HG02763 (cell line): Measurements from ENCODE around the gene TMIGD2.

ENCODE experiments used
- ATAC-seq: cut with Tn5 transposase; IDR thresholded peaks from one replicate; pipeline ENCODE4 v1.9.1; 2021; ENCODE audit warnings: mild to moderate bottlenecking, moderate library complexity; ENCODE audit not compliant: unreplicated experiment

Gene TMIGD2

DNA sequence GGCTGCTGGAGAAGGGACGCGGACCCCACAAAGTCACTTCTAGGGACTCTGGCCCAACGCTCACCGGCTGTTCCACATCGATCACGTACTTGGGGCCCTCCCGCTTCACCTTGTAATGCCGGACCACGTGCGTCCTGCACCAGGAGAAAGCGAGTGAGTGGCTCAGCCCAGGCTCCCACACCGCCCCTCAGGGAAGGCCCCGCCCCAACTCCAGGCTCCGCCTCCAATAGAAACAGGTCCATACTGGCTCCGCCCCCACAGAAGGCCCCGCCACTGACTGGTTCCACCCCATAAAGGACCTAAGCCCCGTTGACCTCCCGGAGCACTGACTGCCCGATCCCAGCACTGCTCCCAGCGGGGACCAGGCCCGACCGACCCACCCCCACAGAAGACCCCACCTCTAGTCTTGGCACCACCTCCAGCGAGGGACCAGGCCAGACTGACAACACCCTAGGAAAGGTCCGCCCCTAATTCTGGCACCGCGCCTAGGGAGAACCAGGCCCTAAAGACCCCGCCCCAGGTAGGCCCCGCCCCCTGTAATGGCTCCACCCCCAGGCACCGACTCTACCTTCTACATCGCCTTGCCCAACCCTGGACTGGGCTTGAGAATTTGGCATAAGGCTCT, 25.2 kb upstream of the TMIGD2 start:
- ATAC-seq = no peak

DNA sequence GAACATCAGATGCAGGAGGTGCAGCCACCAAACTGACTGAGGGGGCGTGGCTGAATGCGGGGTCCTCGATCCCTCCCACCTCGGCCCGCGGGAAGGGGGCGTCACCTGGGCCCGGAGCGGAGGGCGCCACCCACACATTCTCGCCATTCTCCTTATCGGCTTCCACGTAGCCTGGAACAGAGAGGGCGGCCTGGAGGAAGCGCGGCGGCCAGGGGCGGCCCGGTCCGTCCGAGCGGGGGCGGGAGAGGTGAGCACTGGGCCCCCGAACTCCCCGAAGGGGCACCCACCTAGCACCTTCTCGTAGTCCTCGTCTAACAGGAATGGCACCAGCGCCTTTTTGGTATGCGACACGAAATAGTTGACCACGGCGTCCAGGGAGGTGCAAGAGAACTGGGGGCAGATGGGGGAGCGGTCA, 24.7 kb upstream of the TMIGD2 start:
- no peak for ATAC-seq

DNA sequence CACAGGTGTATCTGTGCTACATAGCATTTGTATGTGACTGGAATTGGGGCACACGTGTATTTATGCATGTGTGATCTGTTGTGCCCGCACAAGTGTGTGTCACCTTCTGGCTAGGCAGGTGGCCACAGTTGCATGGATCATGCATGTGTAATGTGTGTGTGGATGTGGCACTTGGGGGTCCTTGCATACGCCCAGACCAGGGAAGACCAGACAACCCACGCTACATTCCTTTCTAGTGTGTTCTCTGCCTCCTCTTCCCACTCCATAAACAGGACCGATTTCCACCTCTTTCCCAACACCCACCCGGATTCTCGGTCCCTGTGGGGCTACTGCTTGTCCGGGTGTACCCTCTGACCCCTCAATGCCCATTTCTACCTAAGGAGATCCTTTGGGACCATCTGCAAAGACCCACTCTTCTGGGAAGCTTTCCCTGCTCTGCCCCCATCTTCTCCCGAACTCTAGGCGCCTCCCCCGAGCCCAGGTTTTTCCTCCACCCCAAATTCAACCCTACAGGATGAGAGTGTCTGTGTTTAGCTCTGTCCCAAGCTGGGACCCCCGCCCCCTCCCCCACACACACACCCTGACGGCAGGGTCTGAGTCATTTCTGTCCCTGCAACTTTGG, 24.1 kb upstream of the TMIGD2 start:
- no peak for ATAC-seq

DNA sequence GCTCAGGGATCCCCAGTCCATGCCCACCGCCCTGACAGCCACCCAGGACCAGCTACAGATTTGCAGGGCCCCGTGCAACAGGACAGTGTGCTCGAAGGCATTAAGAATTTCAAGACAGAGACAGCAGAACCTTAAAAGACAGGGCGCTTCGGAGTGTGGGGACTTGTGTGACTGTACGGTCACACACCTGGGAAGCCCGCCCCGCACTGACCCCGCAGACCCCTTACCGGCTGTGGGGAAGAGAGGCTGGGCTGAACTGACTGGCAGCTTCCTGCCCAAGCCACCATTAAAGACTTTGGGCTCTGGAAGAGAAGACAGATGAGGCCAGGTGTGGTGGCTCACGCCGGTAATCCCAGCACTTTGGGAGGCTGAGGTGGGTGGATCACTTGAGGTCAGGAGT, 22.0 kb upstream of the TMIGD2 start:
- ATAC-seq = no peak

DNA sequence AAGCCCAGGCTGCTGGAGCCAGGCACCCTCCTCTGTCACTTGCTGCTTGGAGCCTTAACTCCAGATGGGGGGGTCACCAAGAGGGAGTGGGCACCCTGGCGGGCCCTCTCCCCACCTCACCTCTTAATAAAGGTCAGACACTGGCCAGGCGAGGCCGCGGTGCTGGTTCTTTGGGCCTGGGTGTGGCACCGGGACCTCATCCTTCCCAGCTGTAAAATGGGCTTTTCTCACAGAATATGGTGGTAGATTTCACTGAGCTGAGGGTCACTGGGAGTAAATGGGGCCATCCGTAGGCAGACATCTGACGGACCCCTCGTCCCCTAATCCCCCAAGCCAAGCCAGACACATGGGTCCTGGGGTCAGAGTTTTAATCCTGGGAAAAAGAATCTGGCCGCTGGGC, 21.5 kb upstream of the TMIGD2 start:
- no peak for ATAC-seq

DNA sequence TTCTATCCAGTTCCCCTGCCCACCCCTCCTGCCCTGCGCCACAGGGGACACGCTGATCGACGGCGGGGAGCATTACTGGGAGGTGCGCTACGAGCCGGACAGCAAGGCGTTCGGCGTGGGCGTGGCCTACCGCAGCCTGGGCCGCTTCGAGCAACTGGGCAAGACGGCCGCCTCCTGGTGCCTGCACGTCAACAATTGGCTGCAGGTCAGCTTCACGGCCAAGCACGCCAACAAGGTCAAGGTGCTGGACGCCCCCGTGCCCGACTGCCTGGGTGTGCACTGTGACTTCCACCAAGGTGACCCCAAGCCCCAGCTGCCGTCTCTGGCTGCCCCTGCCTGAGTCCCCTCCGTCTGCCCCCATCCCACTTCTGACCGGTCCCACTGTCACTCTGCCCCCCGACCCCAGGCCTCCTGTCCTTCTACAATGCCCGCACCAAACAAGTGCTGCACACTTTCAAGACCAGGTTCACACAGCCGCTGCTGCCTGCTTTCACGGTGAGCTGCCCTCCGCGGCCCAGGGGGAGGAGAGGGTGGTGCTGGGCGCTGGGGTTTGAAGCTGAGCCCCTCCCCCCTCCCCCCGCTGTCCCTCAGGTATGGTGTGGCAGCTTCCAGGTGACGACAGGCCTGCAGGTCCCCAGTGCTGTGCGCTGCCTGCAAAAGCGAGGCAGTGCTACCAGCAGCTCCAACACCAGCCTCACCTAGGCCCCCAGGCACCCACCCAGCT, 20.9 kb upstream of the TMIGD2 start:
- ATAC-seq = no peak

DNA sequence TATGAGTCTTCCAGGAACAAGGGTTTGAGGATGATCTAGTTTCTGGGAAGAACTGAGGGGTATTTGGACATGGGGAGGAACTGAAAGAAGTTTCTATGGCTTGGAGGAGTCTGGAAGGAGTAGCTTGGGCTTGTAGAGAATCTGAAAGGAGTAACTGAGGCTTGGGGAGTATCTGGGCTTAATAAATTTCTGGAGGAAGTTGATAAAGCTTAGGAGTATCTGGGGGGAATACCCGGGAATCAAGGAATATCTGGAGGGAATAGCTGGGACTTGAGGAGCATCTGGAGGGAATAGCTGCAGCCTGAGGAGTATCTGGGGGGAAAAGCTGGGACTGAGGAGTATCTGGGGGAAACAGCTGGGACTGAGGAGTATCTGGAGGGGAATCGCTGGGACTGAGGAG, 18.2 kb upstream of the TMIGD2 start:
- ATAC-seq = no peak

DNA sequence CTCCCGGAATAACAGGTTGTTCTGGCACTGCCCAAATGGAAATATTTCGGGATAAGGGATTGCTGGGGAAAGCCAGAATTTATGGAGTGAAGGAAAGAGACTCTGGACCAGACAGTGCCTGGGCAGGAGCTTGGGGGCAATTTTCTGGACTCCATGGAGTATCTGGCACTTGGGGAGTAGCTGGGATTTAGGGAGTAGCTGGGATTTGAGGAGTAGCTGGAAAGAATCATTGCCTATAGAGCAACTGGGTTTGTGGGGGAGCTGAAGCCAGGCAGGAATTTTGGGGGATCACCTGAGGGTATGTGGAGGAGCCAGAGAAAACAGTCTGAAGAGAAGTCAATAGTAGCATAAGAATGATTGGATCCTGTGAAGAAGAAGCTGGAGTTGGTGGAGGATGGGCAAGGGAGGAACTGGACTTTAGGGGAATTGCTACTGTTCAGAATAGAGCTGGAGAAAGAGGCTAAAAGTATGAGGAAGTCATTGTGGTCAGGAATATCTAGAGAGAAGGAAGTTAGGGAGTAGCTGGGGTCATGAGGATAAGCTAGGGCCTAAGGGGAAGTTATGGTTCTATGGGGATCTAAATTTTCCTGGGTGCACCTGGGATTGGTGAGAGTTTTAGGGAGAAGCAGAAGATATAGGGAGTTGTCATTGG, 17.0 kb upstream of the TMIGD2 start:
- no peak for ATAC-seq

DNA sequence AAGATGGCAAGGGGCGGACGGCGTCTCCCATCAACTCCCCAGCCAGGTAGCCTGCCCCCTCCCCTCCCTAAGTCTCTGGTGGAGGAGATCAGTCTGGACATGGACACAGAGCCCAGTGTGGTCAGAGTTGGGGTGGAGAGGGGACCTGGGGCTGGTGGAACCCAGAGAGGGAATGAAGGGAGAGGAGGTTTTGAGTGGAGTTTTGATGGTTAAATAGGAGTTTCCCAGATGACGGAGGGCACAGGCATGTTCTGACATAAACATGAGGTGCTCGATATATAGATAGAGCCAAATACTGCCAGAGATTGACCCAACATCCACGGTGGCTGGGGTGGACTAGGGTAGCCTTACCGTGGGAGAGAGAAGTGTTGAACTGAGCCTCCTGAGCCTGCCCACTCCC, 16.3 kb upstream of the TMIGD2 start:
- ATAC-seq = no peak

DNA sequence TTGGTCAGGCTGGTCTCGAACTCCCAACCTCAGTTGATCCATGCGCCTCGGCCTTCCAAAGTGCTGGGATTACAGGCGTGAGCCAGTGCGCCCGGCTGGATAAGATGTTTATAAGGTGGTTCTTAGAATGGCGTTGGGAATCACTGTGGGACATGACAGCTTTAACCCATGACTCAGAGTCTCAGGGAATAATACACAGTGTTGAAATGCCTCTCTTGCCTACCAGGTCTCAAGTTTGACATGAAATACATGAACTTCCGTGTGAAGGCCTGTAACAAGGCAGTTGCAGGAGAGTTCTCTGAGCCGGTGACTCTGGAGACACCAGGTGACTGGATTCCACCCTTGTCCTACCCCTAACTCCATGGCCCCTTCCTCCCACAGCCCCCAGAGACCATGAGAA, 14.8 kb upstream of the TMIGD2 start:
- ATAC-seq = no peak

DNA sequence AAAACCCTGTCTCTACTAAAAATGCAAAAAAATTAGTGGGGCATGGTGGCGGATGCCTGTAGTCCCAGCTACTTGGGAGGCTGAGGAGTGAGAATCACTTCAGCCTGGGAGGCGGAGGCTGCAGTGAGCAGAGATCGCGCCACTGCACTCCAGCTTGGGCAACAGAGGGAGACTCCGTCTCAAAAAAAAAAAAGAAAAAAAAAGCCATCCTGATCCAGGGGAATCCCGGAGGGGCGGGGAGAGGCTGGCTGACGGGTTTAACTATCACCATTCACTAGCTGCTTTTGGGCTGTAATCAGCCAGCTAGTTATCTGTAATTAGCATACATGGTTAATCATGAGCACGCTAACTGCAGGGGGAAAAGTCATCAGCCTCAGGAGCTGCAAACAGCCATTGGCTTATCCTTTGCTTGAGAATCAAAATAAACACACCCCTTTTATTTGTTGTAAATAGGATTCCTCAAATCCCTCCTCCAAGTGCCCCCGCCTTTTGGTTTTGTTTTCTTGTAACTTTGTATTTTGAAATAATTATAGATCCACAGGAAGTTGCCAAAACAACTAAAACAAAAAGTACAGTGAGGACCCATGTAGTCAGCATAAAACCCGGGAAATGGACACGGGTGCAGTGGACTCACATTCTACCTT, 11.8 kb upstream of the TMIGD2 start:
- ATAC-seq = no peak

DNA sequence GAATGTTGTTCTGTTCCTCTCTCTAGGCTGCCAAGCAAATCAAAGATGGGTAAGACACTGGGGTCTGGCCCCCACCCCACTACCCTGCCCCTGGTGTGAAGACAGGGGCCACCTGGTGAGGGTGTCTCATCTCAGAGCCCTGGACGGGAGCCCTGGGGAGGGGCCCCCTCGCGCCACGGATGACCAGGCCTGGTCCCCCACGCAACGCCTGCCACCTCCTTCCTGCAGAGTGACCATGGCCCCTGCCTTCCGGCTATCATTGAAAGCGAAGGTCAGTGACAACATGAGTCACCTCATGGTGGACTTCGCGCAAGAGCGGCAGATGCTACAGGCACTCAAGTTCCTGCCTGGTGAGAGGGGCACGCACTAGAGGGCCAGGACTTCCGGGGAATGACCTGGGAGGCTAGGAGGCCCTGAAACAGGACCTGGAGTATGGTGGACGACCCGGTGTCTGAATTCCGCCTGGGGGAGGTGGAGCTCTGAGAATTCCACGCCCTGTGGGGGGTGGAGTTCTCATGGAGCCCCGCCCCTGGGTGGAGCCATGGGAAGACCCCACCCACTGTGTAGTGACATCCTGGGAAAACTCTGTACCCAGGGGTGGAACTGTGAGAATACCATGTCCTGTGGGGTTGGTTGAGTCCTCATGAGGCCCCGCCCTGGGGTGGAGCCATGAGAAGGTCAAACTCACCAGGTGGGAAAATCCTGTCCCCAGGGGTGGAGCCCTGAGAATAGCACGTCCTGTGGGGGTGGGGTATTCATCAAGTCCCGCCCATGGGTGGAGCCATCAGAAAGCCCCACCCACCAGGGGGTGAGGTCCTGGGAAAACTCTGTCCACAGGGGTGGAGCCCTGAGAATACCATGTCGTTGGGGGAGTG, 8.3 kb upstream of the TMIGD2 start:
- no peak for ATAC-seq

DNA sequence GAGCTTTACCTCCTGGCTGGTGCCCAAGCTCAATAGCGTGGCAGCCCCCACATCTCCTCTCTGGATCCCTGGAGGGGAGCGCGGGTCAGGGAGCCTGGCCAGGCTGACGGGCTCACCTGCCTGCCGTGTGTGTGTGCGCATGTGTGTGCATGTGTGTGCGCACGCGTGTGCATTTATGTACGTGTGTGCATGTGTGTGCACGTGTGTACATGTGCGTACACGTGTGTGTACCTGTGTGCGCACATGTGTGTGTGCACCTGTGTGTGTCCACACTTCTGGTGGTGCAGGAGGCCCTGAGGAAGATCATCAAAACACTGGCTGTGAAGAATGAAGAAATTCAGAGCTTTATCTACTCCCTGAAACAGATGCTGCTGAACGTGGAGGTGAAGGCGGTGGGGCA, 3.5 kb upstream of the TMIGD2 start:
- no peak for ATAC-seq

DNA sequence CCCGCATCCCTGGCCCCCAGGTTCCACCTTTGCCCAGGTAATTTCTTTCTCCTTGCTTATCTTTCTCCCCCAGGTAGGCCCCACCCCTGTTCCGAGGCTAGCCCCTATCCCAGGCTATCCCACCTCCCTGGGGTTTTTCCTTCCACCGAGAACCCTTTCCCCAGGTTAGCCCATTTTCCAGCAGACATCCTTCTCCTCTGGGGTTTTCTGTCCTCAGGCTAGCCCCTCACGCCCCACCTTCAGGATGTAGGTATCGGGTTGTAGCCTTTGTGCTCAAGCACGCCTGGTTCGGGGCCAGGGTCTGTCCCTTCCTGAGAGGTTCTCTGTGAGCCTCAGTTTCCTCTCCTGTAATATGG, 3.0 kb upstream of the TMIGD2 start:
- ATAC-seq = no peak

DNA sequence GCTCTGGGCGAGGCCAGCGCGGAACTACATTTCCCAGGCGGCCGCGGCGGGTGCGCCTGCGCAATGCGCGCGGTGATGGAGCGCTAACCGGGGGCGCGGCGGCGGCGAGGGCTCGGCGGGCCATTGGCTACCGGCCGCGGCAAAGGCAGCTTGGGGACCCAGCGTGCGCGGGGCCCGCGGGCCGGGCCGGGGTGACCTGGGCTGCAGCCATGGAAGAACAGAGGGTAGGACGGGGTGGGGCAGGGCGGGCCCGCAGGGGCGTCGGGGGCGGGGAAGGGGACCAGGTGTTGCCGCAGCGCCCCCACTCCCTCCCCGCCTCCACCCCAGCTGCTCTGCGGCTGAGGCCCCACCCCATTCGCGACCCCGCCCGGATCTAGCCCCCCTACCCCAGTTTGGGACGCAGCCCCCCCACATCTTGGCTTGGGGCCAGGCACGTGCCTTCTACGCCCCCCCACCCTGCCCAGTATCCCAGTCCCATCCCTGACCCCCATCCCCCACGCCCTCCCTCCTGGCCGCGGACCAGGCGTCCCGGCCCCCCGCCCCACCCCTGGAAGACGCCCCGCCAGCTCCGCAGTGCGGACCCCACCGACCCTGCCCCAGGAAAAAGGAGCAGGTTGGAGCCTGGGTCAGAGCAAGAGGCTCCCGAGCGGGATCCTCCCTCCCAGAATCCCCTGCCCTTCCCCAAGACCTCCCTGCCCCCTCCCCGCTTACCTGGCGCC, 2.5 kb upstream of the TMIGD2 start, which contains the start of gene FSD1:
FSD1 (plus strand) TSS at position 61 of the 719 bp plus-strand sequence; CDS start at position 210, 149 bp downstream.
- ATAC-seq = no peak

DNA sequence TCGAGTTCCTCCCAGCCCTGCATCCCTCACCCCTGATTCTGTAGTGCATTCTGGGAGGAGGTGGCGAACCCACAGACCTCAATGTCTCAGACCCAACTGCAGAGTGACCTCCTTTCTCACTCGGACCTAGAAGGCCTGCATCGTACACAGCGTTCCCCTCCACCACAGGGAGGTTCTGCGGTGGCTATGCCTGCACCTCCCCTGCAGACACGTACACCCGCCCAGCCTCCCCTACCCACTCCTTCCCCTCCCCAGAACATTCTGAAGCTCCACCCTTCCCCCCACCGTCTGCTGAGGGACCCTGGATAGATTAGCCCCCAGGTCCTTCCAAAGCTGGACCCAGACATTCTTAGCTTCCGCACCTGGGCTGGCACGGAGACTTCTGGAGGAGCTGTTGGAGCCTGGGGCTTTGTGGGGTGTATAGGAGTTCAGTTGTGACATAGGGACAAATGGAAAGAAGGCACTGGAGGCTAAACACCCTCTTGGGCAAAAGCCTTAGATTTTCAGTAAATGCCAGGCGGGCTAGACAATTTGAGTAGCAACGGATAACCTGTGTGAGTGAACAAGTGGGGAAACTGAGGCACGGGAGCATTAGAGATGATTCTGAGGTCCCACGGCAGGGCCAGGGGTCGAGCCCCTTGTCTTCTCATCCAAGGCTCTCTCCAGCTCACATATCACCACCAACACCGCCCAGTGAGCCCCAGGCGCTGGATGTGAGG, 1.8 kb upstream of the TMIGD2 start:
- no peak for ATAC-seq

DNA sequence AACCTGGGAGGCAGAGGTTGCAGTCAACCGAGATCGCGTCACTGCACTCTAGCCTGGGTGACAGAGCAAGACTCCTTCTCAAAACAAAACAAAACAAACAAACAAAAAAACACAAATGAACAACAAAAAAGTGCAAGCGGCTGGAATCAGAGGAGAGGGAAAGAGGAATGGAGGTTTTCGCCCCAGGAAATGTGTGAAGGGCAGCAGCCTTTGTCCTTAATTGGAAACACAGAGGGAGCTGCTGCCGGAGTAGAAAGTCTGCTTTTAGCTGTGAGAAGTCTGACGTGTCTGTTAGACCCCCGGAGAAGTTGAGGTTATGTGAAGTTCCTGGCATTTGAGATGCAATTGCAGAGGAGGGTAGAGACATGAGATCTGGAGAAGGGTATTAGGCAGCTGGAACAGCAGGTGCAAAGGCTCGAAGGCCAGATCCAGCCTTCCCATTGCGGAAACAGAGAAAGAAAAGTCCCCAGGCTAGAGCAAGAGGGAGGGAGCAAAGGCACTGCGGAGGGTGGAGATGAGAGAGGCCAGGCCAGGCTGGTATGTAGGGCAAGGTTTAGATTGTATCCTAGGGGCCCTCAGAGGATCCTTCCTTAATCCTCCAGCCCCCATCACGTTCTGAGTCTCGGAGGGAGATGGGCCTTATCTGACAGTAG, 473 bp downstream of the TMIGD2 start:
- no peak for ATAC-seq

DNA sequence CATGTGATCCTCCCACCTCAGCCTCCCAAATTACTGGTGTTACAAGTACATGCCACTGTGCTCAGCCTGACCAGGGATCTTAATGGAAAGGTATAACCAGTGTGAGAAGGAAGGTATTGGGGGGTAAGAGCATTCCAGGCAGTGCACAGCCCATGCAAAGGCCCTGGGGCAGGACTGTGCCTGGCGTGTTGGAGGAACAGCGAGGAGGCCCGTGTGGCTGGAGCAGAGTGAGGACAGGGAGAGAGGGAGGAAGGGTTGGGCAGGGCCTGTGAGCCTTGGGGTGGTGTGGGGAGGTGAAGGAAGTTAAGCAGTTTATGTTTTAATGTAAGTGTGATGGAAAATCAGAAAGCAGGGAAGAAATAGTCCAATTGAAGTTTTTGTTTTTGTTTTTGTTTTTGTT, 1.6 kb downstream of the TMIGD2 start:
- no peak for ATAC-seq
